HepG2 (cell line): ENCODE measurements around the gene LOXL3. TPM values are rescaled to one million over a fixed set of nuclear protein-coding genes. Genes with fewer than 3 reads are reported as not detected.

Source experiments
- ATF6 ChIP-seq: sonication (generic); formaldehyde crosslinking; conservative IDR thresholded peaks from 2 replicates; pipeline ENCODE4 v1.4.0; 2020; ENCODE audit warnings: missing genetic modification reagents
- CCDC6 ChIP-seq: sonication (generic); formaldehyde crosslinking; IDR thresholded peaks from 2 replicates; pipeline ENCODE4 v1.8.1; 2022; ENCODE audit warnings: mild to moderate bottlenecking, missing genetic modification reagents, moderate library complexity
- GFI1 ChIP-seq: sonication (generic); formaldehyde crosslinking; IDR thresholded peaks from 2 replicates; pipeline ENCODE4 v1.5.0; 2020; ENCODE audit warnings: missing genetic modification reagents, mild to moderate bottlenecking, borderline replicate concordance
- KDM4B ChIP-seq: sonication (generic); formaldehyde crosslinking; IDR thresholded peaks from 2 replicates; pipeline ENCODE4 v1.4.0; 2020; ENCODE audit warnings: missing genetic modification reagents
- KLF11 ChIP-seq: IDR thresholded peaks from 2 replicates; pipeline ENCODE4 v1.6.1; 2016; ENCODE audit warnings: missing compliant biosample characterization
- MBD4 ChIP-seq: IDR thresholded peaks from 2 replicates; pipeline ENCODE4 v1.6.1; 2012; ENCODE audit warnings: low read length, inconsistent platforms, borderline replicate concordance
- MED8 ChIP-seq: sonication (generic); formaldehyde crosslinking; IDR thresholded peaks from 2 replicates; pipeline ENCODE4 v1.8.1; 2023; ENCODE audit warnings: mild to moderate bottlenecking, missing genetic modification reagents; ENCODE audit not compliant: insufficient replicate concordance
- MTF1 ChIP-seq: sonication (generic); formaldehyde crosslinking; IDR thresholded peaks from 2 replicates; pipeline ENCODE4 v1.5.0; 2020; ENCODE audit warnings: missing genetic modification reagents
- MTF2 ChIP-seq: sonication (generic); formaldehyde crosslinking; IDR thresholded peaks from 2 replicates; pipeline ENCODE4 v1.5.0; 2020; ENCODE audit warnings: missing genetic modification reagents, borderline replicate concordance
- PAX8 ChIP-seq: sonication (generic); formaldehyde crosslinking; IDR thresholded peaks from 2 replicates; pipeline ENCODE4 v1.8.0; 2022; ENCODE audit warnings: mild to moderate bottlenecking, missing genetic modification reagents, borderline replicate concordance
- PCBP1 ChIP-seq: fragments of 200-400 bp; formaldehyde crosslinking; IDR thresholded peaks from 2 replicates; pipeline ENCODE4 v1.6.1; 2017; ENCODE audit warnings: mild to moderate bottlenecking, low read depth, low read length, borderline replicate concordance
- SMAD1 ChIP-seq: sonication (generic); formaldehyde crosslinking; IDR thresholded peaks from 2 replicates; pipeline ENCODE4 v1.4.0; 2020; ENCODE audit warnings: missing genetic modification reagents, low read depth, mild to moderate bottlenecking, borderline replicate concordance
- TAF1 ChIP-seq: sonication (generic); formaldehyde crosslinking; IDR thresholded peaks from 2 replicates; pipeline ENCODE4 v1.4.0; 2020; ENCODE audit warnings: missing genetic modification reagents
- ZFX ChIP-seq: sonication (generic); formaldehyde crosslinking; IDR thresholded peaks from 2 replicates; pipeline ENCODE4 v1.4.0; 2020; ENCODE audit warnings: mild to moderate bottlenecking, low read depth, missing genetic modification reagents, moderate library complexity
- ZNF337 ChIP-seq: sonication (generic); formaldehyde crosslinking; IDR thresholded peaks from 2 replicates; pipeline ENCODE4 v1.5.1; 2020; ENCODE audit warnings: missing genetic modification reagents, low read depth, mild to moderate bottlenecking, borderline replicate concordance
- ZNF546 ChIP-seq: sonication (generic); formaldehyde crosslinking; conservative IDR thresholded peaks from 2 replicates; pipeline ENCODE4 v1.8.1; 2023; ENCODE audit warnings: mild to moderate bottlenecking, missing genetic modification reagents
- ZNF550 ChIP-seq: sonication (generic); formaldehyde crosslinking; IDR thresholded peaks from 2 replicates; pipeline ENCODE4 v1.4.0; 2020; ENCODE audit warnings: mild to moderate bottlenecking, missing genetic modification reagents, borderline replicate concordance
- ZNF672 ChIP-seq: sonication (generic); formaldehyde crosslinking; IDR thresholded peaks from 2 replicates; pipeline ENCODE4 v1.8.1; 2022; ENCODE audit warnings: missing genetic modification reagents
- ZNF678 ChIP-seq: sonication (generic); formaldehyde crosslinking; IDR thresholded peaks from 2 replicates; pipeline ENCODE4 v1.4.0; 2020; ENCODE audit warnings: mild to moderate bottlenecking, missing genetic modification reagents
- ZNF772 ChIP-seq: sonication (generic); formaldehyde crosslinking; IDR thresholded peaks from 2 replicates; pipeline ENCODE4 v1.5.0; 2020; ENCODE audit warnings: mild to moderate bottlenecking, missing genetic modification reagents
- ZNF775 ChIP-seq: sonication (generic); formaldehyde crosslinking; IDR thresholded peaks from 2 replicates; pipeline ENCODE4 v1.4.0; 2020; ENCODE audit warnings: missing genetic modification reagents, mild to moderate bottlenecking, moderate library complexity, borderline replicate concordance
- ZSCAN20 ChIP-seq: sonication (generic); formaldehyde crosslinking; IDR thresholded peaks from 2 replicates; pipeline ENCODE4 v1.4.0; 2020; ENCODE audit warnings: missing genetic modification reagents, mild to moderate bottlenecking, borderline replicate concordance
- polyA plus RNA-seq, 8 experiments: library from polyadenylated mRNA; depleted of rRNA in 3 of 8; stranded (reverse) in 7 of 8; unstranded in 1 of 8; fragments of >200 nt; fragmentation: Illumina TruSeq in 4 of 8; extraction: Trizol in 4 of 8; gene quantifications; 2 replicates each; pipeline versions ENCODE4 v1.2.1 to v1.2.3, GENCODE V29; 2011 to 2016; ENCODE audit warnings: low read depth in 4 of 8, missing spikeins in 1 of 8, mixed read lengths in 1 of 8; ENCODE audit not compliant: insufficient read depth in 1 of 8
- total RNA-seq, 5 experiments: library from RNA; depleted of rRNA; stranded (reverse); fragments of >200 nt; fragmentation: Illumina TruSeq; extraction: Trizol; gene quantifications; 2 replicates each; pipeline ENCODE4 v1.2.3, GENCODE V29; 2016; ENCODE audit warnings: low read depth in 1 of 5
- TF ChIP-seq, protein P1 (sequence below): sonication (generic); formaldehyde crosslinking; IDR thresholded peaks from 2 replicates; pipeline ENCODE4 v1.4.0; 2020; ENCODE audit warnings: mild to moderate bottlenecking, missing genetic modification reagents
- TF ChIP-seq, protein P2 (sequence below): sonication (generic); formaldehyde crosslinking; IDR thresholded peaks from 2 replicates; pipeline ENCODE4 v1.8.0; 2022; ENCODE audit warnings: missing genetic modification reagents, mild to moderate bottlenecking, moderate library complexity, borderline replicate concordance

Gene LOXL3
- total and polyA plus RNA-seq, 2 of the 13 experiments (the other 11 are each of a cell fraction or from before 2014, with no cell fraction given) = 0.55 to 6.5 TPM

DNA sequence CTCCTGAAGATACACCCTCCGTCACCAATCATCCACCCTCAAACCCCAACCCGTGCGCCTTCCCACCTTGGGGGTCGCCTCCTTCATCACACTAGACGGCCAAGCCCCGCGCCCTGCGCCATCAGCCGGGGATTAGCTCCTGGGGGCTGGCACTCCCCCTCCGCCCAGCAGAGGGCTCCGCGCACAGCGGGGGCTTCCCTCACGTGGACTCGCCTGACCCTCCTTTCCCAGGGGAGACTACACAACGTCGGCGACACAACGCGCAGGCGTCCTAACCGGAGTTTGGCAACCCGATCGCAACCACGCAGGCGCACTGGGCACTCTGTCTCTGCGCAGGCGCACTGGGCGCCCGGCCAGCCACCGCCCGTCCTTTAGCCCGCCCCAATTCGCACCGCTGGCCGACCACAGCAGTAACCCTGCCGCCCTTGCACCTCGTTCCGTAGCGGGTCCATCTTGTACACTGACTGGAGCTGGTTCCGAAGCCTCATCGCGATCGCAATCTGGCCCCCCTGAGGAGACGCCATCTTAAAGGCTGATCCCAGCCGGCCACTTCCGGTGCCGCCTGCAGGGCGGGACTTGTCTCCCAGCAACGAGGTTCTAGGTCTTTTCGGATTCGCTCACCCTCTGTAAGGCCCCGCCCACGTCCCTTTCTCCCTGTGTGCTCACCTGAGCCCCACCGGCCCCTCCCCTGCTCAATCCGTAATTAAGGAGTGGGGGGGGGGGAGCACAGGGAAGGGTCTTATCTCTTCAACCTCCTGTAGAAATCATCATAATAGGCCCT is 46.4 kb downstream of the LOXL3 start, which contains the start of gene PCGF1 (continued):
- TF ChIP-seq ZNF775 (CRISPR knock-in tag) (peak; percentile 1; the same call in 1 of the 2 replicates), ZNF550 (CRISPR knock-in tag) (0 out of 2 replicates have a peak, but pooled peaks have one; percentile 15), MTF1 (CRISPR knock-in tag) (no peak), ZNF678 (CRISPR knock-in tag) (peak; percentile 73; the same call in 1 of the 2 replicates), PAX8 (peak; percentile 93; the same call in 1 of the 2 replicates), ATF6 (no peak; the same call in 1 of the 2 replicates), TAF1 (CRISPR knock-in tag) (peak; percentile 91), ZNF772 (peak; percentile 96), ZNF546 (CRISPR knock-in tag) (peak; percentile 83), MTF2 (0 out of 2 replicates have a peak, but pooled peaks have one; percentile 6), ZSCAN20 (CRISPR knock-in tag) (no peak), KDM4B (peak; percentile 94), PCBP1 (peak; percentile 78; the same call in 1 of the 2 replicates), MBD4 (no peak), SMAD1 (CRISPR knock-in tag) (no peak), MED8 (CRISPR knock-in tag) (no peak), ZNF672 (no peak), CCDC6 (no peak; the same call in 1 of the 2 replicates), GFI1 (CRISPR knock-in tag) (no peak), ZFX (no peak; the same call in 1 of the 2 replicates), ZNF337 (CRISPR knock-in tag) (no peak), KLF11 (0 out of 2 replicates have a peak, but pooled peaks have one; percentile 65)
- TF ChIP-seq, protein P1, sequence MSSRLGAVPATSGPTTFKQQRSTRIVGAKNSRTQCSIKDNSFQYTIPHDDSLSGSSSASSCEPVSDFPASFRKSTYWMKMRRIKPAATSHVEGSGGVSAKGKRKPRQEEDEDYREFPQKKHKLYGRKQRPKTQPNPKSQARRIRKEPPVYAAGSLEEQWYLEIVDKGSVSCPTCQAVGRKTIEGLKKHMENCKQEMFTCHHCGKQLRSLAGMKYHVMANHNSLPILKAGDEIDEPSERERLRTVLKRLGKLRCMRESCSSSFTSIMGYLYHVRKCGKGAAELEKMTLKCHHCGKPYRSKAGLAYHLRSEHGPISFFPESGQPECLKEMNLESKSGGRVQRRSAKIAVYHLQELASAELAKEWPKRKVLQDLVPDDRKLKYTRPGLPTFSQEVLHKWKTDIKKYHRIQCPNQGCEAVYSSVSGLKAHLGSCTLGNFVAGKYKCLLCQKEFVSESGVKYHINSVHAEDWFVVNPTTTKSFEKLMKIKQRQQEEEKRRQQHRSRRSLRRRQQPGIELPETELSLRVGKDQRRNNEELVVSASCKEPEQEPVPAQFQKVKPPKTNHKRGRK (CRISPR knock-in tag) = no peak
- TF ChIP-seq, protein P2, sequence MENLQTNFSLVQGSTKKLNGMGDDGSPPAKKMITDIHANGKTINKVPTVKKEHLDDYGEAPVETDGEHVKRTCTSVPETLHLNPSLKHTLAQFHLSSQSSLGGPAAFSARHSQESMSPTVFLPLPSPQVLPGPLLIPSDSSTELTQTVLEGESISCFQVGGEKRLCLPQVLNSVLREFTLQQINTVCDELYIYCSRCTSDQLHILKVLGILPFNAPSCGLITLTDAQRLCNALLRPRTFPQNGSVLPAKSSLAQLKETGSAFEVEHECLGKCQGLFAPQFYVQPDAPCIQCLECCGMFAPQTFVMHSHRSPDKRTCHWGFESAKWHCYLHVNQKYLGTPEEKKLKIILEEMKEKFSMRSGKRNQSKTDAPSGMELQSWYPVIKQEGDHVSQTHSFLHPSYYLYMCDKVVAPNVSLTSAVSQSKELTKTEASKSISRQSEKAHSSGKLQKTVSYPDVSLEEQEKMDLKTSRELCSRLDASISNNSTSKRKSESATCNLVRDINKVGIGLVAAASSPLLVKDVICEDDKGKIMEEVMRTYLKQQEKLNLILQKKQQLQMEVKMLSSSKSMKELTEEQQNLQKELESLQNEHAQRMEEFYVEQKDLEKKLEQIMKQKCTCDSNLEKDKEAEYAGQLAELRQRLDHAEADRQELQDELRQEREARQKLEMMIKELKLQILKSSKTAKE (CRISPR knock-in tag) = no peak; the same call in 1 of the 2 replicates
